ENCODE measurements around the gene EXT2. TPM values are rescaled to one million over a fixed set of nuclear protein-coding genes. Genes with fewer than 3 reads are reported as not detected.

Gene EXT2
- total RNA-seq, 1 experiment from 2014 or later = 77.0 TPM

DNA sequence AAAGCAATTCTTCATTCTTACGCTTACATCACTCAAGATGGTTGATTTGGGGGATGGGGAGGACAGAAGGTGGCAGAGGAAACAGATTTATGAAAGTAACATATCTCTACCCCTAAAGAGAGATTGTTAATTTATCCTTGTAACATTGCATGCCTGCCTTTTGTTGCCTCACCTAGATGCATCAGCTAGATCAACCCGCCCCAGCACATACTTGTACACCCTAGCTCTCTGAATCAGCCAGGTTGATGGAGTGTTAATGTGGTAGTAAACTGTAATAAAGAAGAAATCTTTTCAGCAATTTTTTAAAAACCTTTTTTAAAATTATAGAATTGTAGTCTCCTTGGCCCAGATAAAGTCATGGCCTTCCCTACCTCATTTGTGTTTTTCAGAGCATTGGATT is 51.5 kb downstream of the EXT2 start:
- intact Hi-C loops (cut with micrococcal nuclease) = no loop called here
- no peaks in the 10 kb centered on the region for H3K36me3 ChIP-seq (ENCODE audit: low read depth, low read length)
- no peaks in the 10 kb centered on the region for H3K9me2 ChIP-seq (replicated peaks; ENCODE audit: low read length)
- no TSS peak for BruUV-seq (replicated peaks)
- no peak overlapping the region for H3K9ac ChIP-seq (ENCODE audit: low read length)
- POLR2A ChIA-PET (ENCODE audit: unreplicated experiment) = no interaction called here
- H3K9me3 ChIP-seq (ENCODE audit: low read length) = no peaks in the 10 kb centered on the region
- H3K4me3 ChIP-seq (ENCODE audit: low read length) = no peak overlapping the region
- H4K20me1 ChIP-seq (ENCODE audit: low read length) = 0 out of 2 replicates have a peak, but pooled peaks cover 6% of the 10 kb centered on the region
- H2AFZ ChIP-seq (ENCODE audit: low read length) = no peak overlapping the region
- no peak for DNase-seq
- H3K27me3 ChIP-seq (ENCODE audit: low read length) = no peaks in the 10 kb centered on the region
- no peak overlapping the region for H3K27ac ChIP-seq (ENCODE audit: low read length)
- CTCF ChIA-PET = no interaction called here
- H3F3A ChIP-seq (ENCODE audit: low read length, unreplicated experiment) = no peaks in the 10 kb centered on the region
- H3K4me2 ChIP-seq (ENCODE audit: low read length) = no peak overlapping the region
- no peaks in the 10 kb centered on the region for H3K79me2 ChIP-seq (ENCODE audit: low read length)
- TF ChIP-seq EZH2 (IDR thresholded peaks at IDR 0.05; ENCODE audit: low read length, unreplicated experiment) = no peak
- TF ChIP-seq EZH2phosphoT487 (IDR thresholded peaks at IDR 0.05; ENCODE audit: borderline replicate concordance, low read length) = no peak
- TF ChIP-seq, protein P1, sequence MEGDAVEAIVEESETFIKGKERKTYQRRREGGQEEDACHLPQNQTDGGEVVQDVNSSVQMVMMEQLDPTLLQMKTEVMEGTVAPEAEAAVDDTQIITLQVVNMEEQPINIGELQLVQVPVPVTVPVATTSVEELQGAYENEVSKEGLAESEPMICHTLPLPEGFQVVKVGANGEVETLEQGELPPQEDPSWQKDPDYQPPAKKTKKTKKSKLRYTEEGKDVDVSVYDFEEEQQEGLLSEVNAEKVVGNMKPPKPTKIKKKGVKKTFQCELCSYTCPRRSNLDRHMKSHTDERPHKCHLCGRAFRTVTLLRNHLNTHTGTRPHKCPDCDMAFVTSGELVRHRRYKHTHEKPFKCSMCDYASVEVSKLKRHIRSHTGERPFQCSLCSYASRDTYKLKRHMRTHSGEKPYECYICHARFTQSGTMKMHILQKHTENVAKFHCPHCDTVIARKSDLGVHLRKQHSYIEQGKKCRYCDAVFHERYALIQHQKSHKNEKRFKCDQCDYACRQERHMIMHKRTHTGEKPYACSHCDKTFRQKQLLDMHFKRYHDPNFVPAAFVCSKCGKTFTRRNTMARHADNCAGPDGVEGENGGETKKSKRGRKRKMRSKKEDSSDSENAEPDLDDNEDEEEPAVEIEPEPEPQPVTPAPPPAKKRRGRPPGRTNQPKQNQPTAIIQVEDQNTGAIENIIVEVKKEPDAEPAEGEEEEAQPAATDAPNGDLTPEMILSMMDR (conservative IDR thresholded peaks at IDR 0.05; ENCODE audit: low read depth, low read length) = no peak
- no peak for ATAC-seq
- peaks cover 29% of the 10 kb centered on the region for H3K4me1 ChIP-seq (ENCODE audit: insufficient read depth, low read length)

DNA sequence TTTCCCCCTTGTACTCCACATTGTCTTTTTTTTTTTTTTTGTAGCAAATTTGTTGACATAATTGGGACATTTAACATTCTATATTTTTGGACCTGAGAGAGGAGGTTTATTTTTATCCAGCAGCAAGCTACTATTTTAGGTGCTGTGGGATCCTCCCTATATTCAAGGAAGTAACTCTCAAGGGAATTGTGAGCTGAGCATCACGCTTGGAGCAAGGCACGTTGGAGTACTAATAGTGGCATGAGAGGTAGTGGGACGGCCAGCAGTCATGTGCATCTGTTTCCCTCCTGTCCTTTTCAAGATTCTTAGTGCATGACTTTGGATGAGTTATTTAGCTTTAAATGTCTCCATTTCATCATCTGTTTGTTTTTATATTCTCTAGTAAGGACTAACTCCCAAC is 52.3 kb downstream of the EXT2 start:
- TF ChIP-seq EZH2 (IDR thresholded peaks at IDR 0.05; ENCODE audit: low read length, unreplicated experiment) = no peak
- TF ChIP-seq, protein P1 (conservative IDR thresholded peaks at IDR 0.05; ENCODE audit: low read depth, low read length) = no peak
- ATAC-seq (no peak), DNase-seq (no peak)
- Histone ChIP-seq H3K9ac (ENCODE audit: low read length) (no peak overlapping the region), H3K27ac (ENCODE audit: low read length) (no peak overlapping the region), H3K79me2 (ENCODE audit: low read length) (no peaks in the 10 kb centered on the region), H2AFZ (ENCODE audit: low read length) (no peak overlapping the region), H3K36me3 (ENCODE audit: low read depth, low read length) (no peaks in the 10 kb centered on the region), H3K4me3 (ENCODE audit: low read length) (no peak overlapping the region), H3K4me1 (ENCODE audit: insufficient read depth, low read length) (peaks cover 24% of the 10 kb centered on the region), H3F3A (ENCODE audit: low read length, unreplicated experiment) (no peaks in the 10 kb centered on the region), H3K27me3 (ENCODE audit: low read length) (no peaks in the 10 kb centered on the region), H4K20me1 (ENCODE audit: low read length) (0 out of 2 replicates have a peak, but pooled peaks cover 6% of the 10 kb centered on the region), H3K4me2 (ENCODE audit: low read length) (no peak overlapping the region), H3K9me2 (replicated peaks; ENCODE audit: low read length) (no peaks in the 10 kb centered on the region), H3K9me3 (ENCODE audit: low read length) (no peaks in the 10 kb centered on the region)
- intact Hi-C loops (cut with micrococcal nuclease) = no loop called here
- BruUV-seq (replicated peaks) = no TSS peak
- ChIA-PET CTCF (no interaction called here), POLR2A (ENCODE audit: unreplicated experiment) (no interaction called here)

DNA sequence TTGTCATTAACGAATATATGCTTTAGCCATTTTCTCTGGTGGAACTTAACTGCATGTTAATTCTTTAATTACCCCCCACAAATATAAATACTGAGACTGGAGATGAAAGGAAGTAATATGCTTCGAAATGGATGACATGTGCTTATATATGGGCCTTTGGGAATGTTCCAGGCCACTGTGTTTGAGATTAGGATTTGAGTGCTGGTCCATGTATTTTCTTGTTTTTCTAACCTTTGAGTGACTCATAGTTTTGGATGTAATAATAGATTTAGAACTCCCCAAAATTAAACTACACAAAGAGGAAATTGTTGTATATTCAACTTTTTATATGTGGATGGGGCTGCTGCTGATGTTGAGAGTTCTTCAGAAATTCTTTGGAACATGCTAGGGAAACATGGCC is 54.2 kb downstream of the EXT2 start:
- Histone ChIP-seq H3K27ac (ENCODE audit: low read length) (no peak overlapping the region), H3K36me3 (ENCODE audit: low read depth, low read length) (no peaks in the 10 kb centered on the region), H3K9ac (ENCODE audit: low read length) (no peak overlapping the region), H3K4me3 (ENCODE audit: low read length) (no peak overlapping the region), H2AFZ (ENCODE audit: low read length) (no peak overlapping the region), H3K27me3 (ENCODE audit: low read length) (no peaks in the 10 kb centered on the region), H3K79me2 (ENCODE audit: low read length) (no peaks in the 10 kb centered on the region), H3K4me1 (ENCODE audit: insufficient read depth, low read length) (peaks cover 9% of the 10 kb centered on the region), H3K4me2 (ENCODE audit: low read length) (no peak overlapping the region), H3F3A (ENCODE audit: low read length, unreplicated experiment) (no peaks in the 10 kb centered on the region), H3K9me2 (replicated peaks; ENCODE audit: low read length) (no peaks in the 10 kb centered on the region), H3K9me3 (ENCODE audit: low read length) (no peaks in the 10 kb centered on the region), H4K20me1 (ENCODE audit: low read length) (0 out of 2 replicates have a peak, but pooled peaks cover 4% of the 10 kb centered on the region)
- ChIA-PET CTCF (no interaction called here), POLR2A (ENCODE audit: unreplicated experiment) (no interaction called here)
- no TSS peak for BruUV-seq (replicated peaks)
- TF ChIP-seq EZH2 (IDR thresholded peaks at IDR 0.05; ENCODE audit: low read length, unreplicated experiment) (no peak), EZH2phosphoT487 (IDR thresholded peaks at IDR 0.05; ENCODE audit: borderline replicate concordance, low read length) (no peak)
- TF ChIP-seq, protein P1 (conservative IDR thresholded peaks at IDR 0.05; ENCODE audit: low read depth, low read length) = no peak
- no peak for DNase-seq
- intact Hi-C loops (cut with micrococcal nuclease) = no loop called here
- no peak for ATAC-seq
